Suprapubic skin (tissue), 3 donors: ENCODE data around the gene HOTAIR.

Source experiments
- POLR2A ChIP-seq, 2 donors: fragments of 450-650 bp; IDR thresholded peaks; one replicate each; pipeline ENCODE4 v1.6.1; 2017; ENCODE audit warnings: antibody characterized with exemption in 2 of 2, mild to moderate bottlenecking in 2 of 2, moderate library complexity in 2 of 2
- TF ChIP-seq, protein P1 (sequence below), 2 donors: fragments of 200-600 bp in 1 of 2; fragments of 450-650 bp in 1 of 2; sonication (generic) in 1 of 2; IDR thresholded peaks; one replicate each; pipeline ENCODE4 v1.5.1; 2016 to 2019; ENCODE audit warnings: antibody characterized with exemption in 2 of 2, mild to moderate bottlenecking in 1 of 2, moderate library complexity in 1 of 2

DNA sequence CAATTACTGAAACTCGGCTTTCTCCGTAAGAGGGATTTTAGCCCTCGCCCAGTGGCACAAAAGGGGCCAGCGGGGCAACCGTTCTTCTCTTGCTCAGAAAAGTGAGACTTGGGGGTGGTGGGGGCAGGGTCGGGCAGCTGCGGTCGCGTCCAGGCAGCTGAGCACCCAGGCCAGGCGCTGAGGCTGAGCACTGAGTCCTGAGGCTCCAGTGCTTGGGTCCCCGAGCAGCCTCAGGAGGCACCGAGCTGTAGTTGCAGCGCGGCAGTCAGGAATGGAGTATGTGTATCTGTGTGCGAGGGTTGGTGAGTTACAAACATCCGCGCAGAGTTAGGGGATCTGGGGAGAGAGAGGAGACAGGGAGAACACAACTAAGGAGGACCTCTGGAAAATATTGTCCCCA is 49.4 kb upstream of the HOTAIR start:
- TF ChIP-seq, protein P1, sequence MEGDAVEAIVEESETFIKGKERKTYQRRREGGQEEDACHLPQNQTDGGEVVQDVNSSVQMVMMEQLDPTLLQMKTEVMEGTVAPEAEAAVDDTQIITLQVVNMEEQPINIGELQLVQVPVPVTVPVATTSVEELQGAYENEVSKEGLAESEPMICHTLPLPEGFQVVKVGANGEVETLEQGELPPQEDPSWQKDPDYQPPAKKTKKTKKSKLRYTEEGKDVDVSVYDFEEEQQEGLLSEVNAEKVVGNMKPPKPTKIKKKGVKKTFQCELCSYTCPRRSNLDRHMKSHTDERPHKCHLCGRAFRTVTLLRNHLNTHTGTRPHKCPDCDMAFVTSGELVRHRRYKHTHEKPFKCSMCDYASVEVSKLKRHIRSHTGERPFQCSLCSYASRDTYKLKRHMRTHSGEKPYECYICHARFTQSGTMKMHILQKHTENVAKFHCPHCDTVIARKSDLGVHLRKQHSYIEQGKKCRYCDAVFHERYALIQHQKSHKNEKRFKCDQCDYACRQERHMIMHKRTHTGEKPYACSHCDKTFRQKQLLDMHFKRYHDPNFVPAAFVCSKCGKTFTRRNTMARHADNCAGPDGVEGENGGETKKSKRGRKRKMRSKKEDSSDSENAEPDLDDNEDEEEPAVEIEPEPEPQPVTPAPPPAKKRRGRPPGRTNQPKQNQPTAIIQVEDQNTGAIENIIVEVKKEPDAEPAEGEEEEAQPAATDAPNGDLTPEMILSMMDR (IDR thresholded peaks at IDR 0.05): no peak
- TF ChIP-seq POLR2A (IDR thresholded peaks at IDR 0.05): no peak
